ENCODE measurements around the gene PLA2G6.

DNA sequence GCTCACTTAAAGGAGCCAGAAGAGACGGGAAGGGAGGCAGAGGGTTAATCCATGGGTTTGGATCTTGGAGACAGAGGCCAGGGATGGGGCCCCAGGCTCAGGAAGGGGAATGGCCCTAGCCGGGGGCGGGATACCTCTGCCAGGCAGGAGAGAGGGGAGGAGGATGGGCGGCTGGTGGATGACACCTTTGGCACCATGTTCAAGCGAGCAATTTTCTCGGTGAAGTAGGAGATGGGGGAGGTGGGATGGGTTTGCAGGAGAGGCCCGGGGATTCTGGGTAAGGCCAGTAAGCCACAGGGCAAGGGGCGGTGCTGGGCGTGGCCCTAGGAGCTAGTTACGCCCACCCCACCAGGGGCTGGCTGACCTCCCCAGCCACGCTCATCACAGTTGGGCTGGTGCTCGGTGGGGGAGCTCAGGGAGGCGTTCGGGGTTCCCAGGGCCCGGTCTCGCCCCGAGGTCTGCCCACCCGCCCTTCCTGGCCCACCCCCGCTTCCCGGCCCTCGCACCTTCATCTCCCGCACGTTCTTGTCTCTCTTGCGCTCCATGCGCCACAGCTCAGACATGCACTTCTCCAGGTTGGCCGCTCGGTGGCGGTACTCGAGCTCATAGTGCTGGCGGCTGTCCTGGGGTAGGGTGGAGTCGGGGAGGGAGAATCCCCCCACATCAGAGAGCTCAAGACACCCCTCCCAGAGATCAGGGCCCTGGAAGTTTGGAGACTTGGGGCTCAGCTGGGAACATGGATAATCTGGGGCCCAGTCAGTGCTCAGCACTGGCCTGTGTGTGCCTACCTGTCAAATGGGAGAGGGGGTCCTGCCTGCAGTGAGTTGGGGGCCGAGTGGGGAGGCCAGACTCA, 83.8 kb downstream of the PLA2G6 start:
- TF ChIP-seq, protein P1, sequence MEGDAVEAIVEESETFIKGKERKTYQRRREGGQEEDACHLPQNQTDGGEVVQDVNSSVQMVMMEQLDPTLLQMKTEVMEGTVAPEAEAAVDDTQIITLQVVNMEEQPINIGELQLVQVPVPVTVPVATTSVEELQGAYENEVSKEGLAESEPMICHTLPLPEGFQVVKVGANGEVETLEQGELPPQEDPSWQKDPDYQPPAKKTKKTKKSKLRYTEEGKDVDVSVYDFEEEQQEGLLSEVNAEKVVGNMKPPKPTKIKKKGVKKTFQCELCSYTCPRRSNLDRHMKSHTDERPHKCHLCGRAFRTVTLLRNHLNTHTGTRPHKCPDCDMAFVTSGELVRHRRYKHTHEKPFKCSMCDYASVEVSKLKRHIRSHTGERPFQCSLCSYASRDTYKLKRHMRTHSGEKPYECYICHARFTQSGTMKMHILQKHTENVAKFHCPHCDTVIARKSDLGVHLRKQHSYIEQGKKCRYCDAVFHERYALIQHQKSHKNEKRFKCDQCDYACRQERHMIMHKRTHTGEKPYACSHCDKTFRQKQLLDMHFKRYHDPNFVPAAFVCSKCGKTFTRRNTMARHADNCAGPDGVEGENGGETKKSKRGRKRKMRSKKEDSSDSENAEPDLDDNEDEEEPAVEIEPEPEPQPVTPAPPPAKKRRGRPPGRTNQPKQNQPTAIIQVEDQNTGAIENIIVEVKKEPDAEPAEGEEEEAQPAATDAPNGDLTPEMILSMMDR (IDR thresholded peaks at IDR 0.05) = no peak
- TF ChIP-seq POLR2A (IDR thresholded peaks at IDR 0.05) = no peak

All from ovary (tissue), 3 donors.